GM10266 (cell line): Measurements from ENCODE around the gene MBD1.
A peak's percentile ranks its signal among the peaks of the same experiment; 100 is the strongest.
"Not testable (repeated sequence)": the region's sequence is repeated elsewhere in the genome, so short reads cannot be mapped to it uniquely, and the experiment has no call there.

ENCODE experiments used
- DNase-seq: peaks from one replicate; pipeline ENCODE4 v3.0.0; 2012; ENCODE audit errors: extremely low spot score
- CTCF ChIP-seq: IDR thresholded peaks from 2 replicates; pipeline ENCODE4 v1.5.1; 2012; ENCODE audit warnings: mild to moderate bottlenecking, low read depth; ENCODE audit not compliant: control insufficient read depth, insufficient read depth; ENCODE audit errors: missing control alignments

MBD1 gene

GRCh38 chr18:50266248-50266704 is 15.0 kb downstream of the MBD1 start, which contains the start of gene CFAP53:
TSS of gene CFAP53 (minus strand) at chr18:50266495. CDS start at chr18:50266404, 91 bp downstream.
- TF ChIP-seq CTCF, result no peak
- peak; percentile 94 for DNase-seq

- no peak for TF ChIP-seq CTCF
- no peak for DNase-seq
These were observed 18.3 kb downstream of the MBD1 start for GRCh38 chr18:50262977-50263376.

- TF ChIP-seq CTCF, result no peak
- no peak for DNase-seq
These were observed 30.4 kb downstream of the MBD1 start for GRCh38 chr18:50250935-50251334.

- TF ChIP-seq CTCF, result no peak
- DNase-seq, result no peak
These were observed 31.7 kb downstream of the MBD1 start for GRCh38 chr18:50249576-50249975.

- no peak for TF ChIP-seq CTCF
- DNase-seq, result no peak
These were observed 33.8 kb downstream of the MBD1 start for GRCh38 chr18:50247561-50247960.

- DNase-seq, result not testable (repeated sequence)
These were observed 39.6 kb downstream of the MBD1 start for GRCh38 chr18:50241768-50242167.

- DNase-seq, result no peak
These were observed 41.2 kb downstream of the MBD1 start for GRCh38 chr18:50240080-50240563.

More at GRCh38 chr18:50240080-50240563, 41.2 kb downstream of the MBD1 start:
- TF ChIP-seq CTCF, result no peak
